ENCODE data around the gene WDR76.

- TF ChIP-seq POLR2A (IDR thresholded peaks at IDR 0.05; ENCODE audit: low read depth) (no peak), CTCF (IDR thresholded peaks at IDR 0.05) (no peak), EP300 (IDR thresholded peaks at IDR 0.05) (no peak), POLR2AphosphoS5 (IDR thresholded peaks at IDR 0.05) (no peak)
Observed at GRCh38 chr15:43799945-43800285, 26.9 kb upstream of the WDR76 start, which contains the start of gene SERINC4.

Measured in esophagus muscularis mucosa (tissue), 4 donors.